HG03095 (cell line): Measurements from ENCODE around the gene CPNE1.
"Not testable (repeated sequence)": the region's sequence is repeated elsewhere in the genome, so short reads cannot be mapped to it uniquely, and the experiment has no call there.

ENCODE experiments used
- ATAC-seq: cut with Tn5 transposase; IDR thresholded peaks from one replicate; pipeline ENCODE4 v1.9.1; 2021; ENCODE audit warnings: moderate library complexity; ENCODE audit not compliant: unreplicated experiment

The CPNE1 gene

GRCh38 chr20:35664466-35665206 is at the start of gene CPNE1, which contains the start of gene RBM12:
CPNE1 (minus strand) TSS chr20:35664900; CDS start chr20:35632923, 31,977 bp downstream.
RBM12 (minus strand) TSS chr20:35664900; CDS start chr20:35655322, 9,578 bp downstream.
- ATAC-seq, result peak; percentile 58

- no peak for ATAC-seq
Observed at GRCh38 chr20:35714127-35714526, 49.4 kb upstream of the CPNE1 start.

DNA sequence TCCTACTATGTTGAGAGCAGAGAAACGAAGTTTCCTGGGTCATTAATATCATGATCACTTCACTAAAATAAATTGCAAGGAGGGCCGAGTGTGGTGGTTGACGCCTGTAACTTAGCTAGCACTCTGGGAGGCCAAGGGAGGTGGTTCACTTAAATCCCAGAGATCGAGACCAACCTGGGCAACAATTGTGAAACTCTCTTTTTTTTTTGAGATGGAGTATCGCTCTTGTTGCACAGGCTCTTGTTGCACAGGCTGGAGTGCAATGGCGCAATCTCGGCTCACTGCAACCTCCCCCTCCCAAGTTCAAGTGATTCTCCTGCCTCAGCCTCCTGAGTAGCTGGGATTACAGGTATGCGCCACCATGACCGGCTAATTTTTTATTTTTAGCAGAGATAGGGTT is 48.4 kb upstream of the CPNE1 start:
- not testable (repeated sequence) for ATAC-seq

- ATAC-seq, result no peak
Observed at GRCh38 chr20:35711588-35712209, 47.0 kb upstream of the CPNE1 start.

GRCh38 chr20:35710884-35711587 is 46.3 kb upstream of the CPNE1 start:
- no peak for ATAC-seq

GRCh38 chr20:35710039-35710438 is 45.3 kb upstream of the CPNE1 start:
- ATAC-seq, result no peak

DNA sequence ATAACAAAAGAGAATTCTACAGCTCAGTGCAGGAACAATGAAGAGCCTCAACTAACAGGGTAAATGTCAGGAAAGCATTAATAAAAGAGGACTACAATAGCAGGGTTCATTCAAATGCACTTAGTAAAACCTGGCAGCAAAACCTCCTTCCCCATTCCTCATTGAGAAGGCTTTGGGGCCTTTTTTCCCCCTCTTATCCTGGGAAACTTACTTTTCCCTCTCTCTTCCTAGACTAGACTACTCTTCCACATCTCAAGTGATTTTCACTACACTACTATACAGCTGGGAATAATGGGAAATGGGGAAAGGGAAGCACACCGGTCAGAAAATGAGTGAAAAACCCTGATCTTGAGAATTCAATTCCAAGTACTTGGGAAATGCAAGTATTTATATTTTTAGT is 44.6 kb upstream of the CPNE1 start:
- no peak for ATAC-seq

DNA sequence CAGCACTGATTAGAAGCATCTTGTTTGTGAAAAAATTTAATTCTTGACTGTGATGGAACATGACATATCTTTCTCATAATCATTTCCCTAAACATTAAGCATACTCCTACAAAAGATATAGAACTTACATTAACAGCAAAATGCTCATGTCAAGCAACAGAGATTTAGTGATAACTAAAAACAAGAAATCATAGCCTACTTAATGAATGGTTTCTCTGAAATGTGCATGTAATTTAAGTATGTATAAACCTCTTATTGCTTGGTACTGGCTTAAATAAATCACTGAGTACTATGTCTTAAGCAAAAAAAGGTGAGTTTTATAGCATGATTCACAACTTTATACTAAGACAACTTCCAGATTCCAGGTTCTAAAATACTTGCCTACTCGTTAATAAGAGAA is 43.8 kb upstream of the CPNE1 start:
- no peak for ATAC-seq

- ATAC-seq, result not testable (repeated sequence)
Observed at GRCh38 chr20:35706591-35707529, 42.2 kb upstream of the CPNE1 start.

- not testable (repeated sequence) for ATAC-seq
Observed at GRCh38 chr20:35705894-35706293, 41.2 kb upstream of the CPNE1 start.

GRCh38 chr20:35704514-35705261 is 40.0 kb upstream of the CPNE1 start:
- no peak for ATAC-seq

- no peak for ATAC-seq
Observed at GRCh38 chr20:35702824-35703695, 38.4 kb upstream of the CPNE1 start.

DNA sequence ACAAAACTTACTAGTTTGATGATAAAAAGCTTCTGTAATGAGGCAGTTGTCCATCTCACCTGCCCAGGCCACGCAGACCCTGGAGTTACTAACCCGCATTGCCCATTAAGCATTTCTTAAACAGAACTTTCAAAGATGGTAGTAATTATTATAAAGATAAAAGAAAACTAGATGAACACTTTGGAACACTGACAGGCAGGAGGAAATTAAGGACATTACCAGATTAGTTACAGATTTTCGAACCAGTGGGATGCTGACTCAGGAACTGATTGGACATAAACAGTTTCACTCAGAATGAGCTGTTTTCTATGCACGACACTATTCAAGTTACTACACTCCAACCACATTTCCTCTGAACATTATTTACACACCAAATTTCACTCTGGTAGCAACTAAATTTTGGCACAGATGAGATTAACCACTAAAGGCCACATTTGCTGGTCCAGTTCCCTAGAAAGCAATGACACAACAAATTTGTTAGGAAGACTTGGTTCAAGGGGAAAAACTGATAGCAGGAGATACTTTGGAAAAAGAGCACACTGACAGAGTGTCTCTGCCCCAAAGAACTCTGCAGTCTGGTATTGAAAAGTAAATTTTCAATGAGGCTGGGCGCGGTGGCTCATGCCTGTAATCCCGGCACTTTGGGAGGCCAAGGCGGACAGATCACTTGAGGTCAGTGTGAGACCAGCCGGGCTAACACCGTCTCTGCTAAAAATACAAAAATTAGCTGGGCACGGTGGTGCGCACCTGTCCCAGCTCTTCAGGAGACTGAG is 37.5 kb upstream of the CPNE1 start:
- no peak for ATAC-seq

- ATAC-seq, result no peak
Observed at GRCh38 chr20:35700625-35701148, 36.0 kb upstream of the CPNE1 start.

DNA sequence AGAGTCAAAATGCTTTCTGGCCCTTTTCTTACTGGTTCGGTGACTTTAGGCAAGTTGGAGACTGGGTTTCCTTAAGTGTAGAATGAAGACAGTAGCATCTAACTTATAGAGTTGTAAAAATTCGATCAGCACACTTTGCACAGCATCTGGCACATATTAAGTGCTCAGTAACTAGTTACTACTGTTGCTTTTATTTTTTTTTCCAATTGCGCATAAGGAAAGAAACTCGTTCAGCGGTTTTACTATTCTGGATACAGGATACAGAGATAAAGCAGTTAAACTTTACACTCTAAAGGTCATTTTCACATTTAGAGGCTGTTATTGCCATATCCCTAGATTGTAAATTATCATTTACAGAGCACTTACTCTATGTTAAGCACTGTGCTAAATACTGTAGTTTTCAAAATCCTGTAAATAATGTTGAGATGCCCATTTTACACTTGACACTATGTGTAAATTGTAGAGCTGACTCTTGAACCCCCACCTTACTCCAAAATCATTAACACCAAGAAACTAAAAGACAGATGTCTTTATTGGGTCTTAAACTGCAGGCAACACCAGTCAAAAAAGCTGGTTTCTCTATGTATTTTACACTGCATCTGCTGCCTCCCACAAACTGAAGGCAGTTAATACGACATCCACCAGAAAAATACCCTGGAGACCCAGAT is 35.4 kb upstream of the CPNE1 start:
- no peak for ATAC-seq

GRCh38 chr20:35699127-35699956 is 34.6 kb upstream of the CPNE1 start, which contains the start of the genes NFS1 and ROMO1:
NFS1 (minus strand) TSS chr20:35699352; CDS start chr20:35699288, 64 bp downstream.
ROMO1 (plus strand) TSS chr20:35699405; CDS start chr20:35699633, 228 bp downstream.
- peak; percentile 77 for ATAC-seq
